ENCODE data around the gene CUL3. TPM values are rescaled to one million over a fixed set of nuclear protein-coding genes. Genes with fewer than 3 reads are reported as not detected.

Gene CUL3
- total RNA-seq, 1 experiment from 2014 or later, result 114 TPM

DNA sequence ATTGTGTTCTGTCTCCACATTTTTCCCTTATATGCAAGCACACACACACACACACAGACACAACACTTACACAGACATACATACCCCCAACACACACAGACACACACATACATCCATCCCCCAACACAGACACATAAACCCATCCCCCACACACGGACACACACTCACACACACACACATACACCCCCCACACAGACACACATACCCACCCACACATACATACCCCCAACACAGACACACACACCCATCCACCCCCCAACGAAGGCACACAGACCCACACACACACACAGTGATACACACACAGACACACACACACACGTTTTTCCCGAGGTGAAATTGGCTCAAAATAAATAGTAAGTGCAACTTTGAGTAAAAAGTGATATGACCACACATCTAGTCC, 41.6 kb upstream of the CUL3 start:
- Histone ChIP-seq H2BK120ac (ENCODE audit: low read depth, low read length, poor library complexity, severe bottlenecking) (no peak overlapping the region), H4K5ac (ENCODE audit: insufficient read length, low read depth, low read length) (no peak overlapping the region), H2BK15ac (ENCODE audit: low read depth, low read length) (no peak overlapping the region), H3T11ph (ENCODE audit: low read length) (no peak overlapping the region), H3K9me3 (ENCODE audit: control insufficient read depth, low read depth, low read length) (no peaks in the 10 kb centered on the region), H3K23me2 (ENCODE audit: insufficient read length, low read depth, low read length, poor library complexity, severe bottlenecking) (no peaks in the 10 kb centered on the region), H3K27me3 (ENCODE audit: insufficient read depth, low read length) (no peaks in the 10 kb centered on the region), H4K91ac (ENCODE audit: insufficient read length, low read depth, low read length) (no peak overlapping the region), H4K8ac (replicated peaks; ENCODE audit: insufficient read length, low read depth, low read length) (no peak overlapping the region), H2AK5ac (ENCODE audit: insufficient read length, low read length) (no peak overlapping the region), H3K4me2 (ENCODE audit: insufficient read depth, insufficient read length, low read length) (no peak overlapping the region), H3K14ac (ENCODE audit: insufficient read depth, low read length) (no peak overlapping the region; the same call in 1 of the 2 replicates), H3K79me1 (ENCODE audit: insufficient read depth, low read depth, low read length, poor library complexity, severe bottlenecking) (no peaks in the 10 kb centered on the region), H4K20me1 (ENCODE audit: control insufficient read depth, insufficient read depth, insufficient read length) (no peaks in the 10 kb centered on the region), H3K23ac (ENCODE audit: insufficient read length, low read depth, low read length) (no peak overlapping the region), H3K4ac (ENCODE audit: low read depth, low read length) (no peak overlapping the region), H3K56ac (ENCODE audit: insufficient read length, low read depth, low read length) (no peak overlapping the region), H3K27ac (ENCODE audit: insufficient read length, low read depth, low read length) (no peak overlapping the region), H3K79me2 (ENCODE audit: insufficient read depth, low read length) (no peaks in the 10 kb centered on the region), H2BK20ac (ENCODE audit: low read depth, low read length, poor library complexity, severe bottlenecking) (no peak overlapping the region), H3K4me1 (ENCODE audit: insufficient read depth, low read length) (no peaks in the 10 kb centered on the region), H3K18ac (ENCODE audit: insufficient read length, low read depth, low read length) (no peak overlapping the region), H2BK5ac (ENCODE audit: insufficient read length, low read length) (no peak overlapping the region), H2BK12ac (ENCODE audit: insufficient read length, low read depth, low read length) (no peak overlapping the region), H2AFZ (ENCODE audit: low read length) (no peak overlapping the region), H3K9ac (ENCODE audit: extremely low read depth, insufficient read length, low read length) (no peak overlapping the region)
- no peaks in the 10 kb centered on the region for H3K9me3 Mint-ChIP-seq
- no peak for TF ChIP-seq CTCF (conservative IDR thresholded peaks at IDR 0.05)
- 100% methylated on average over 1 of the region's 4 CpGs for WGBS (ENCODE audit: extremely low coverage, insufficient read length, low lambda C conversion rate)
- H3K4me3 Mint-ChIP-seq, result no peak overlapping the region
- no peaks in the 10 kb centered on the region for H3K36me3 Mint-ChIP-seq (ENCODE audit: insufficient read depth in 1 of 3, low read depth in 3 of 3)
- DNase-seq, result no peak
- no peaks in the 10 kb centered on the region for H3K27me3 Mint-ChIP-seq (ENCODE audit: low read depth)
- no peaks in the 10 kb centered on the region for H3K4me1 Mint-ChIP-seq
- H3K27ac Mint-ChIP-seq, result no peak overlapping the region

Data from H9 (cell line).